Measurements from ENCODE around the gene COPA.

COPA gene

DNA sequence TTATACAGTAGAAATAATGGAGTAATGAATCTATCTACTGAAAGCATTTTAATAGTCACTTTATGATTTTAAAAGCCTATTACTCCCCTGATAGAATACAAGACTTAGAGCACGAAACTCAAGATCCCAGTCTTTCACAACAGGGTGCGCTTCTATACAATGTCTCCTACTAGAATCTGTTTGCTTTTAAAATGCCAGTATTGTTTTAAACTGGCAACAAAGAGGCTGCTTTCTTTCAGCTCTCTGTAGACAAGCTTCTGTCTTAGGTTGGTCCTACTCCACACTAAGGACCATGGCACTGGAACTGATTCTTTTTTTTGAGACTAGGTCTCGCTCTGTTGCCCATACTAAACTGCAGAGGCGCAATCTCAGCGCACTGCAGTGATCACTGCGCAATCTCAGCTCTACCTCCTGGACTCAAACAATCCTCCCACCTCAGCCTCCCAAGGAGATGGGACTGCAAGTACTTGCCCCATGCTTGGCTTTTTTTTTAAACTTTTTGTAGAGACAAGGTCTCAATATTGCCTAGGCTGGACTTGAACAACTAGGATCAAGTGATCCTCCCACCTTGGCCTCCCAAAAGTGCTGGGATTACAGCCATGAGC lies 85.5 kb downstream of the COPA start:
- no peak overlapping the region for H3K4me3 ChIP-seq (replicated peaks; ENCODE audit: low read depth, low read length)
- no peak for DNase-seq (ENCODE audit: low read depth)
- TF ChIP-seq, protein P1, sequence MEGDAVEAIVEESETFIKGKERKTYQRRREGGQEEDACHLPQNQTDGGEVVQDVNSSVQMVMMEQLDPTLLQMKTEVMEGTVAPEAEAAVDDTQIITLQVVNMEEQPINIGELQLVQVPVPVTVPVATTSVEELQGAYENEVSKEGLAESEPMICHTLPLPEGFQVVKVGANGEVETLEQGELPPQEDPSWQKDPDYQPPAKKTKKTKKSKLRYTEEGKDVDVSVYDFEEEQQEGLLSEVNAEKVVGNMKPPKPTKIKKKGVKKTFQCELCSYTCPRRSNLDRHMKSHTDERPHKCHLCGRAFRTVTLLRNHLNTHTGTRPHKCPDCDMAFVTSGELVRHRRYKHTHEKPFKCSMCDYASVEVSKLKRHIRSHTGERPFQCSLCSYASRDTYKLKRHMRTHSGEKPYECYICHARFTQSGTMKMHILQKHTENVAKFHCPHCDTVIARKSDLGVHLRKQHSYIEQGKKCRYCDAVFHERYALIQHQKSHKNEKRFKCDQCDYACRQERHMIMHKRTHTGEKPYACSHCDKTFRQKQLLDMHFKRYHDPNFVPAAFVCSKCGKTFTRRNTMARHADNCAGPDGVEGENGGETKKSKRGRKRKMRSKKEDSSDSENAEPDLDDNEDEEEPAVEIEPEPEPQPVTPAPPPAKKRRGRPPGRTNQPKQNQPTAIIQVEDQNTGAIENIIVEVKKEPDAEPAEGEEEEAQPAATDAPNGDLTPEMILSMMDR (IDR thresholded peaks at IDR 0.05; ENCODE audit: low read length, missing control alignments) = no peak

DNA sequence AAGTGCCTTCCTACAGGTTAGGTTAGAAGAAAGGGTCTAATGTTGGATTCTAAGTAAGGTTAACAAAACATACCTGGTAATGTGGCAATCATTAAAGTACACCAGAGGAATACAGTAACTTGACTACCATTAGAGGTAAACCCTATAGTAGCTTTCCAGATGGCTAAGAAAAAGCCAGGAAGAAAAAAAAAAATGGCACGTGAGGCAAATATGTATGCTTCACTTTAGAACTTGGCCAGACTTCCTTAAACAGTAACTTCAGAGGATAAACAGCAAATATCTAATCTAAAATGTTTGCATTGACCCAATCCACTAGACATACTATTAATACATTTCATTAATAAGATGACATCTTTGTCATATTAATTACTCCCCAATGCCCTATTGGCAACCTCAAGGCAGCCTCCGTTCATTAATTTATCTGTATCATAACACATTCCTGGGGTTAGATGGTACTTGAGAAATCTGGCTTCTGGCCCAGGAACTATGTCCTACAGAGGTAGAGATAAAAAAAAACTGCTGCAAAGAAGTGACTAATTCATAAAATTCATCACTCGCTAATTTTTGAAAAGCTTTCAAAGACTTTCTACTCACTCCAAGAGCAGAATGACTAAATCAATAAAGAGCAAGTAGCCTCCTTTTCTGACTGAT lies 86.5 kb downstream of the COPA start:
- H3K4me3 ChIP-seq (replicated peaks; ENCODE audit: low read depth, low read length) = no peak overlapping the region
- TF ChIP-seq, protein P1 (IDR thresholded peaks at IDR 0.05; ENCODE audit: low read length, missing control alignments) = no peak
- peak; percentile 79 for DNase-seq (ENCODE audit: low read depth)

DNA sequence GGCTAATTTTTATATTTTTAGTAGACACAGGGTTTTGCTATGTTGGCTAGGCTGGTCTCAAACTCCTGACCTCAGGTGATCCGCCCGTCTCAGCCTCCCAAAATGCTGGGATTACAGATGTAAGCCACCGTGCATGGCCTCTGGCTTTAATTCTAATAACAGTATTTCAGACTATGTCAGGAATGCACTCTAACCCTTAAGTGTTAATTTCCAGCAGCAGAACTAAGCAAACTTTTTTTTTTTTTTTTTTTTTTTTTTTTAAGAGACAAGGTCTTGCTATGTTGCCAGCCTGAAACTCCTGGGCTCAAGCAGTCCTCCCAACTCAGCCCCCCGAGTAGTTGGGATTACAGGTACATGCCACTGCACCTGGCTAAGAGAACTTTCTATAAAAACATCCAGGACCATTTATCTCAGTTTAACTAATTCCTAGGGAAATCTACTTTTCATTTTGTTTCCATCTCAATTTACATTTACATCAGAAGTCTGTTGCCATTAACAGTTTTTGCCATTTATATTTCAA lies 87.2 kb downstream of the COPA start:
- TF ChIP-seq, protein P1 (IDR thresholded peaks at IDR 0.05; ENCODE audit: low read length, missing control alignments) = no peak
- no peak for DNase-seq (ENCODE audit: low read depth)
- no peak overlapping the region for H3K4me3 ChIP-seq (replicated peaks; ENCODE audit: low read depth, low read length)

DNA sequence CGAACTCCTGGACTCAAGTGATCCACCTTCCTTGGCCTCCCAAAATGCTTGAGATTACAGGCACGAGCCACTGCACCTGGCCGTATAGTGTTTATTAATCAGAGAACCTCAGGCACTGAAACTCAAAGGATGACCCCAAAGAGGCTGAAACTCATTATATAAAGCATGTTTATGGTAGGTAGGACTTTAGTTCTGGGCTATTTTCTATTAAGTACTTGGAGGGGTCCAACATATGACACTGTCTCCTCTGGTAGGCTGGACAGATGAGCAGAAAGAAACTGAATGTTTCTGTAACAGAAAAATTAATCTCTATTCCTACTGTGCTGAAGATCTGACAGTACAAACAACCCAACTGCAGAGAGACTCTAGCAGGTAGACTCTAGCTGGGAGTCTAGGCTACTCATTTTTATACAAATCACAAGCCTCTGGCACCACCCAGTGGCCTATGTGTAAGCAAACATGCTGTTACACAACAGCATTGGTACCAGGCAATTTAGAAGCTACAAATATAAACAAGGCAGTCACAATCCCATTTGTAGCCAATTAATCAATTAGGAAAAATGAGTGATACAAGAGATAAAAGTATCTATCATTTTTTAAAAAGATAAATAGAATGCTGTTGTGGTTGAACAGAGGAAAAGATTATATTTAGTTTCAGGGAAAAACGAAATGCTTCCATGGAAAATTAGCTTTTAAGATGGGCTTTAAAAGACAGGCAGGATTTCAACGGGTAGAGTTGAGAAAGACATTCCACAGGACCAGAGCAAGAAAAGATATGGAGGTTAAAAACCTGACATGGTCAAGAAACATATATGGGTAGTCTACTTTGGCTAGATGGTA lies 91.1 kb downstream of the COPA start:
- TF ChIP-seq, protein P1 (IDR thresholded peaks at IDR 0.05; ENCODE audit: low read length, missing control alignments) = peak; percentile 79
- peak; percentile 85 for DNase-seq (ENCODE audit: low read depth)
- H3K4me3 ChIP-seq (replicated peaks; ENCODE audit: low read depth, low read length) = no peak overlapping the region

DNA sequence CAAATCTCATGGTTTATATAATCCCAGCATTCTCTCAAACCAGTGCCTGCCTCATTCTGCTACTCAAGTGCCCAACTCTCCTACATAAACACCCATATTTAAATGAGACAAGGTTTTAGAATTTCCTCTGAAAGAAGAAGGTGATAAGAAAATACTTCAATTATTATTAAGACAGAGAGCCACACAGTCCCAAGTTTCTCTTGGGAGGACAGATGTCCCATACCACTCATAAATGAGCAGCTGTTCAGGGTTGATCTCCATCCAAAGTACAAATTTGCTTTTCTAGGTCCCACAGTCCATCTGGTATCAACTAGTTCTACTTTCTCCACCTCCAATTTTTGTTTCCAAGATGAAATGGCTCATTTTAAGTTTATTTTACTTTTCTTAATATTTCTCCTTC lies 92.0 kb downstream of the COPA start:
- TF ChIP-seq, protein P1 (IDR thresholded peaks at IDR 0.05; ENCODE audit: low read length, missing control alignments) = no peak
- H3K4me3 ChIP-seq (replicated peaks; ENCODE audit: low read depth, low read length) = no peak overlapping the region
- no peak for DNase-seq (ENCODE audit: low read depth)

DNA sequence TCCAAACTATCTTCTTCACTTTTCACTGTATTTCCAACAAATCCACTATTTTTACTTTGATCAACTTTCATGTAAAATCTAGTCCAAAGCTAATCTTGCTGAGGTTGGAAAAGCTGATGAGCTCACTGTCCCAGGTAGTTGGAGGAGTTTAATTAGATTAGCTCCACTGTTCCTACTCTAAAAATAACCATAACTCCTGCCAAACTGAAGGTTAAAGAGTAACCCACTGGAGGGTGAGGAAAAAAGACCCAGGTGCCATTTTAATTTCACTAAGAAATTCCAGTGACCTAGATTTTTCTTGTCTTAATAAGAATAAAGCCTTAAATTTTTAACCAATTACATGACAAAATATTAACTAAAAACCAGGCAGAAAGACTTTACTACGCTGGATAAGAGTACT lies 96.0 kb downstream of the COPA start:
- TF ChIP-seq, protein P1 (IDR thresholded peaks at IDR 0.05; ENCODE audit: low read length, missing control alignments) = no peak

More for the DNA sequence above, 96.0 kb downstream of the COPA start:
- no peak for DNase-seq (ENCODE audit: low read depth)
- H3K4me3 ChIP-seq (replicated peaks; ENCODE audit: low read depth, low read length) = no peak overlapping the region
